GM08714 (cell line): ENCODE measurements around the gene C1orf232.

ENCODE experiments used
- H3K4me3 ChIP-seq: fragments of 200-500 bp; sonication (Bioruptor generic); 2 replicates; pipeline ENCODE4 v1.5.1; 2014; ENCODE audit warnings: mild to moderate bottlenecking, low read length, inconsistent platforms
- ZNF274 ChIP-seq: IDR thresholded peaks from 2 replicates; pipeline ENCODE4 v1.6.1; 2012; ENCODE audit warnings: mild to moderate bottlenecking, low read depth, low read length

C1orf232 gene

GRCh38 chr1:26166719-26167281 is 2.0 kb downstream of the C1orf232 start:
- TF ChIP-seq ZNF274: no peak
- H3K4me3 ChIP-seq: no peak overlapping the region

DNA sequence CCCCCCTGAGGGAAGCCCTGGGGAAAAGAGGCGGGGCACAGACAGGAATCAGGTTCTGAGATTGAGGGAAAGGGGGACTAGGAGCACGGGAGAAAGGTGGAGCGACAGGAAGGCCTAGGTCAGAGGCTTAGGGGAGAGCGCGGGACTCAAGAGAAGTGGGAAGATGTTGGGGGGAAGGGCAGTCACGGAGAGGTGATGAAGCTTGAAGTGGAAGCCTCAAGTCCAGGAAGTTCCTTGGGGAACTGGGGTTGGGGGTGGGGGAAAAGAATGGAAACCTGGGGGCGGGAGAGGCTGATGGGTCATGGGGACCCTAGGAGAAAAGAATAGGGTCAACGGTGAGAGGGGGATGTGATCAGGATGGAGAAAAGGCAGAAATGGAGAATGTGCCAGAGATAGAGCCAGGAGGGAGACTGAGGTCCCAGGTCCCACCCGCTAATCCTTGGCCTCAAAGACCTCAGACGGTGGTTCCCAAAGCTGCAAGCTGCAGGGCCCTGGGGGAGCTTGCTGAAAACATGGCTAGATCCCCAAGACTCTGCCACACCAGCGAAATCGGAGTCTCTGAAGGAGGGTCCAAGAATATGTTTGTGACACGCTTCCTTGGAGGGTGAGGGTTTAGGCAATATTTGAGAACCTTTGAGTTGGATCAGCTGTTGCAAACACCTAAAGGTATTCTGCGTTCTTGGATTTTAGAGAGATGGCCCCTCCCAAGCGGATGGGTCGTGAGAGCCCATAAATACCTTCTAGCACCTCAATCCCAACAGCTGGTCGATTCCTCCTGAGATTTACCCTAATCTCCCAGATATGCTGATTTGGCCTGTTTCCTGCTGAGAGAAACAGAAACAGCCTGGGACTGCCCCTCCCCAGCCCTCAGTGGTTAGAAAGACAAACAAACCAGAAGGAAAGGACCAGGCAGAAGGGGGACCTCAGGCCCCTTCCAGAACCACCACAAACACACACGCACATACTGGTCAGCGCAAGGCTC is 3.6 kb downstream of the C1orf232 start:
- H3K4me3 ChIP-seq: no peak overlapping the region
- TF ChIP-seq ZNF274: no peak

- H3K4me3 ChIP-seq: no peak overlapping the region
- no peak for TF ChIP-seq ZNF274
Measured at GRCh38 chr1:26164036-26164860, 4.5 kb downstream of the C1orf232 start.

GRCh38 chr1:26163684-26164035 is 5.1 kb downstream of the C1orf232 start:
- no peak for TF ChIP-seq ZNF274
- H3K4me3 ChIP-seq: no peak overlapping the region

DNA sequence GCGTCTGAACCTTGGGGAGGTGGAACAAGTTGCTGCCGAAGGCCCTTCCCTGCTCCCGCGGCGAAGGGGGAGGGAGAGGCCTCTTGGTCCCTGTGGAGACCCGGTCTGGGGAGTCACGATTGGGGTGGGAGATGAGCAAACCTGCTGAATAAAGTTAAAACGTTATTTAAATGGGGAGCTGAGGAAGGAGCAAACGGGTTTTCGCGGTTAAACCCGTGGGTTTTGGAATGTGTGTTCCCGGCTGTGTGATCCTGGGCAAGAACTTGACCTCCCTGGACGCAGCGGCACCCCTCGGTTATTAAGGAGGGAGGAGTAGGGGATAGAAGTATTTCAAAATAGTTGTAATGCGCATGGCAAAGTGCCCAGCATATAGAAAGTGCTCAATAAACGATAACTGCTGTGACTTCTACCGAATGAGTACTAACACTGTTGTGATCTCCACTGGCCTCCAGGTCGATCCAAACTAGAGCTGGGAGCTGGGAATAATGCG is 6.5 kb downstream of the C1orf232 start:
- H3K4me3 ChIP-seq: peak overlapping the region; percentile 11; the same call in 1 of the 2 replicates

DNA sequence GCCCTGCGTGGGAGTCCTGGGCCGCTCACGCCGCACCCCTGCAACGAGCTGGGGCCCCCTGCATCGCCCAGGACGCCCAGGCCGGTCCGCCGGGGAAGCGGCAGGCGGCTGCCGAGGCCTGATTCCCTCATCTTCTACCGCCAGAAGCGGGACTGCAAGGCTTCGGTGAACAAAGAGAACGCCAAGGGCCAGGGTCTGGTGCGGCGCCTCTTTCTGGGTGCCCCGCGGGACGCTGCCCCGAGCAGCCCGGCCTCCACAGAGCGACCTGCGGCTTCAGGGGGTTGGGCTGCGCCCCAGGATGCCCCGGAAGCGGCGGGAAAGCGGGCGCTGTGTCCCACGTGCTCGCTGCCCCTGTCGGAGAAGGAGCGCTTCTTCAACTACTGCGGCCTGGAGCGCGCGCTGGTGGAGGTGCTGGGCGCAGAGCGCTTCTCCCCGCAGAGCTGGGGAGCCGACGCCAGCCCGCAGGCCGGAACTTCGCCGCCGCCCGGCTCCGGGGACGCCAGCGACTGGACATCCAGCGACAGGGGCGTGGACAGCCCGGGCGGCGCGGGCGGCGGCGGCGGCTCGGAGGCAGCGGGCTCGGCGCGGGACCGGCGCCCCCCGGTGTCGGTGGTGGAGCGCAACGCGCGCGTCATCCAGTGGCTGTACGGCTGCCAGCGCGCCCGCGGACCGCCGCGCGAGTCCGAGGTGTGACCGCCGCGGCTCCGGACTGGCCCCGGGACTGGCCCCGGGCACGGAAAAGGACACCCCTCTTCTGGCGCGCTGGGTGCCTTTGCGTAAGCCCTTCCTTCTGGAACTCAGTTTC is 7.1 kb downstream of the C1orf232 start:
- H3K4me3 ChIP-seq: peak overlapping the region; percentile 11; the same call in 1 of the 2 replicates
- TF ChIP-seq ZNF274: no peak

More for the DNA sequence above, 6.5 kb downstream of the C1orf232 start:
- no peak for TF ChIP-seq ZNF274

GRCh38 chr1:26160527-26161414 is 8.0 kb downstream of the C1orf232 start:
- TF ChIP-seq ZNF274: no peak
- H3K4me3 ChIP-seq: no peak overlapping the region

DNA sequence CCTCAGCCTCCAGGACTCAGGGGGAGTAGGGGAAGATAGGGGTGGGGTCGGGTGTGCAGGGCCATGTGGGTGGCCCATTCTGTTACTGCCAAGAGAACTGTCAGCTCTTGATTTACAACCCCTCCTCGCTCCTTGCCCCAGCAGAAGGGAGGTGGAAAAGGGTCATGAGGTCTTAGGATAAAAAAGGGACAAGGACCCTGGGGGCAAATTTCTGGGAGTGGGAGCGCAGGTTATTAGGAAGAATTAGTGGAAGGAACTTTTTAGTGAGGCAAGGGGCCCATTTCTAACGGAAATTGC is 9.1 kb downstream of the C1orf232 start:
- TF ChIP-seq ZNF274: no peak
- H3K4me3 ChIP-seq: no peak overlapping the region

- TF ChIP-seq ZNF274: no peak
- H3K4me3 ChIP-seq: no peak within 1 kb of the TSS
Measured at GRCh38 chr1:26158908-26159742, 9.6 kb downstream of the C1orf232 start, which contains the start of gene FAM110D. Gene FAM110D (plus strand): TSS chr1:26159079. CDS start chr1:26161292, 2,213 bp downstream.

- TF ChIP-seq ZNF274: no peak
- no peak overlapping the region for H3K4me3 ChIP-seq
Measured at GRCh38 chr1:26158271-26158907, 10.4 kb downstream of the C1orf232 start.

DNA sequence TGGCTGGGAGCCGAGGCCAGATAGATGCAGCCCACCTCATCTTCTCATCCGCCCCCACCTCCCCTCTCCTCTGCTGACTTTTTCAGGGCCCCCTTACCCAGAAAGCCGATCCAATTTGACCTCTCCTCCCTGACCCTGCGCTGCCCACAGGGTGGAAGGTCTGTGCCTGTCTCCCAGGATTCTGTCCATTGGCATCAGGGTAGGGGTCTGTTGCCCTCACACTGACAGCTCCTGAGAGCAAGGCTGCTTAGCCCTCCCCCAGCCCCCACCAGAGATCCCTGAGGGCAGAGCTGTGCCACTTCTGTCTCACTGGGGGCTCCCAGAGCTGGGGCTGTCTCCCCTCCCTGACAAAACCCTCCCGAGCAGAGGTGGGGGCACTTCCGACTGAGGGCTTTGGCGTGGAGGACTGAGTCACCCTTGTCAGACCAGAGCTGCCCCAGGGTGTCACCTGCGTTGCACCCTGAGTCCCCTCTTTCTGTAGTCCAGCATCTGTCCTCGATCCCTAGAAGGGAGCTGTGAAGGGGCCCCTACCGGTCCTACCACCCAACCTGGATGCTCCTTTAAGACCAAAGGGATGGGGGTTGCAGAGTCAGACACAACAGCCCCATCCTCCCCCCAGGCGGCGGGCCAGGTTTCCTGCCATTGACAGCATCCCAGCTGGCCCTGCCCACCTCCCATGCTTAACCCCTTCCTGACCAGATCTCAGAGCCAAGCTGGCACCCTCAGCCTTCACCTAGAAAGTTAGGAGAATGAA is 12.3 kb downstream of the C1orf232 start:
- TF ChIP-seq ZNF274: no peak
- no peak overlapping the region for H3K4me3 ChIP-seq
